OCI-LY1 (cell line): ENCODE measurements around the gene SLC26A9.
"Not testable (repeated sequence)": the region's sequence is repeated elsewhere in the genome, so short reads cannot be mapped to it uniquely, and the experiment has no call there.

Experiments used
- H2AFZ ChIP-seq: fragments of 200-600 bp; sonication (generic), shearing (Covaris generic); 2 replicates; pipeline ENCODE4 v1.6.0; 2014; ENCODE audit warnings: antibody characterized with exemption, mild to moderate bottlenecking, low read length
- H3F3A ChIP-seq: fragments of 200-600 bp; sonication (generic), shearing (Covaris generic); 2 replicates; pipeline ENCODE4 v1.6.0; 2014; ENCODE audit warnings: mild to moderate bottlenecking, antibody characterized with exemption, low read length, moderate library complexity; ENCODE audit not compliant: insufficient read depth
- H3K27ac ChIP-seq: fragments of 200-600 bp; sonication (generic); 2 replicates; pipeline ENCODE4 v1.5.1; 2014; ENCODE audit warnings: low read length, mixed run types, mild to moderate bottlenecking, low read depth; ENCODE audit not compliant: poor library complexity, severe bottlenecking
- H3K27me3 ChIP-seq: fragments of 200-600 bp; sonication (generic); 2 replicates; pipeline ENCODE4 v1.6.0; 2014; ENCODE audit warnings: antibody characterized with exemption, mild to moderate bottlenecking, low read length, moderate library complexity; ENCODE audit not compliant: insufficient read depth
- H3K36me3 ChIP-seq: fragments of 200-600 bp; sonication (generic); 2 replicates; pipeline ENCODE4 v1.6.1; 2014; ENCODE audit warnings: mild to moderate bottlenecking, antibody characterized with exemption, low read length, moderate library complexity, mixed read lengths; ENCODE audit not compliant: insufficient read depth
- H3K4me1 ChIP-seq: fragments of 200-600 bp; sonication (generic); 2 replicates; pipeline ENCODE4 v1.5.1; 2014; ENCODE audit warnings: mild to moderate bottlenecking, low read length, moderate library complexity; ENCODE audit not compliant: insufficient read depth, severe bottlenecking
- H3K4me2 ChIP-seq: fragments of 200-600 bp; sonication (generic), shearing (Covaris generic); 2 replicates; pipeline ENCODE4 v1.6.1; 2014; ENCODE audit warnings: low read length
- H3K4me3 ChIP-seq: fragments of 200-600 bp; sonication (generic); 2 replicates; pipeline ENCODE4 v1.5.1; 2014; ENCODE audit warnings: low read length, low read depth, mild to moderate bottlenecking, mixed read lengths; ENCODE audit not compliant: poor library complexity, severe bottlenecking
- H3K79me2 ChIP-seq: fragments of 200-600 bp; shearing (Covaris generic); 2 replicates; pipeline ENCODE4 v1.6.1; 2016; ENCODE audit warnings: mixed run types, low read length, mixed read lengths; ENCODE audit not compliant: insufficient read depth
- H3K9ac ChIP-seq: fragments of 200-600 bp; sonication (generic), shearing (Covaris generic); 2 replicates; pipeline ENCODE4 v1.6.1; 2014; ENCODE audit warnings: mild to moderate bottlenecking, low read length, mixed read lengths
- H3K9me2 ChIP-seq: fragments of 200-600 bp; sonication (generic), shearing (Covaris generic); 2 replicates; pipeline ENCODE4 v1.6.1; 2014; ENCODE audit warnings: low read depth, mild to moderate bottlenecking, low read length, mixed read lengths
- H3K9me3 ChIP-seq: fragments of 200-600 bp; shearing (Covaris generic); 2 replicates; pipeline ENCODE4 v1.6.1; 2014; ENCODE audit warnings: low read length, mixed read lengths
- H4K20me1 ChIP-seq: fragments of 200-600 bp; sonication (generic), shearing (Covaris generic); 2 replicates; pipeline ENCODE4 v1.6.0; 2016; ENCODE audit warnings: mild to moderate bottlenecking, low read length; ENCODE audit not compliant: insufficient read depth
- CTCF ChIP-seq: fragments of 200-600 bp; sonication (generic), shearing (Covaris generic); IDR thresholded peaks from 2 replicates; pipeline ENCODE4 v1.5.1; 2017; ENCODE audit warnings: mild to moderate bottlenecking, antibody characterized with exemption, low read length, moderate library complexity, mixed read lengths
- EZH2 ChIP-seq: fragments of 200-600 bp; sonication (generic), shearing (Covaris generic); IDR thresholded peaks from 2 replicates; pipeline ENCODE4 v1.8.0; 2017; ENCODE audit warnings: borderline replicate concordance, mixed run types, mild to moderate bottlenecking, antibody characterized with exemption, low read length, moderate library complexity, mixed read lengths

SLC26A9 gene

DNA sequence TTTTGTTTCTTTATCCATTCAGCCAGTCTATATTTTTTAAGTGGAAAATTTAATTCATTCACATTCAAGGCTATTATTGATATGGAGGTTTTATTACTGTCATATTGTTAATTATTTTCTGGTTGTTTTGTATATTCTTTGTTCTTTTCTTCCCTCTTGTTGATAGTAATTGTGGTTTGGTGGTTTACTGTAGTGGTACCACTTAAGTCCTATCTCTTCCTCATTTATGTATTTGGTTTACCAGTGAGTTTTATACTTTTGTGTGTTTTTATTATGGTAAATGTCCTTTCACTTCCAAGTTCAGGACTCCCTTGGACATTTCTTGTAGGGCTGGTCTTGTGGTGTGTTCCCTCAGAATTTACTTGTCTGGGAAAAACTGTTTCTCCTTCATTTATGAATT, 65.2 kb downstream of the SLC26A9 start:
- TF ChIP-seq EZH2 (no peak), CTCF (no peak)
- H3K9me3 ChIP-seq = peaks cover 2% of the 10 kb centered on the region; the same call in 1 of the 2 replicates
- H3K9ac ChIP-seq = no peak overlapping the region
- no peak overlapping the region for H3K27ac ChIP-seq
- no peak overlapping the region for H3K4me2 ChIP-seq
- H3K27me3 ChIP-seq = no peaks in the 10 kb centered on the region
- no peaks in the 10 kb centered on the region for H3K79me2 ChIP-seq
- no peaks in the 10 kb centered on the region for H3F3A ChIP-seq
- H3K4me1 ChIP-seq = no peaks in the 10 kb centered on the region
- no peak overlapping the region for H2AFZ ChIP-seq
- H3K9me2 ChIP-seq = no peaks in the 10 kb centered on the region
- no peaks in the 10 kb centered on the region for H4K20me1 ChIP-seq
- no peak overlapping the region for H3K4me3 ChIP-seq
- no peaks in the 10 kb centered on the region for H3K36me3 ChIP-seq

GRCh38 chr1:205873148-205873547, 70.1 kb downstream of the SLC26A9 start:
- H3K79me2 ChIP-seq, H3K4me2 ChIP-seq, H3K9me3 ChIP-seq, H3K9ac ChIP-seq, H2AFZ ChIP-seq, H3F3A ChIP-seq, H3K9me2 ChIP-seq, H3K36me3 ChIP-seq, H3K27ac ChIP-seq, H3K4me1 ChIP-seq, H4K20me1 ChIP-seq, H3K27me3 ChIP-seq, H3K4me3 ChIP-seq: not testable (repeated sequence)

DNA sequence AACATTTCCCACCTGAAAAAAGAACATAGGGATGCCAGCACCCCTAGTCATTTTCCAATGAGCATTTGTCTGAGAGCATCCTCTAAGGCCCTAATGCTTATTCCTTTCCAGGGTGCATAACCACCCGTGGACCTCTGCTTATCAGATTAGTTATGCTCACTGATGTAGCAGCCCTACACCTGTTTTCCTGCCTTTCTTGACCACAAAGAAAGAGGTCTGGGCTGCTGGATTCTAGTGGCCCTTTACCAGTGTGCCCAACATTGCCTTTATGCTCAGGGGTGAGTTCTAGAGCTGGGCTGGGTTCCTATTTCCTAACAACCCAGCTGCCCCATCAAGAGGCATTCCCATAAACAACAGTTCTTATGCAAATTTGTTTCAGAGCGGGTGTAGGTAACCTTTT, 73.0 kb downstream of the SLC26A9 start:
- Histone ChIP-seq H3K4me2 (no peak overlapping the region), H3K9me2 (no peaks in the 10 kb centered on the region), H3K4me3 (no peak overlapping the region), H4K20me1 (no peaks in the 10 kb centered on the region), H3K9ac (no peak overlapping the region), H3K4me1 (no peaks in the 10 kb centered on the region), H3K79me2 (no peaks in the 10 kb centered on the region), H2AFZ (no peak overlapping the region), H3K27me3 (no peaks in the 10 kb centered on the region), H3K27ac (no peak overlapping the region), H3F3A (no peaks in the 10 kb centered on the region), H3K36me3 (no peaks in the 10 kb centered on the region), H3K9me3 (no peaks in the 10 kb centered on the region)
- TF ChIP-seq EZH2 (no peak), CTCF (no peak)
